ENCODE results near the gene TBC1D17.
"Not testable (repeated sequence)": the region's sequence is repeated elsewhere in the genome, so short reads cannot be mapped to it uniquely, and the experiment has no call there.

The TBC1D17 gene

GRCh38 chr19:49916839-49917733 is 39.6 kb downstream of the TBC1D17 start:
- no peak overlapping the region for H3K4me3 ChIP-seq (ENCODE audit: low read length)
- no peak overlapping the region for H3K27ac ChIP-seq (ENCODE audit: low read depth, low read length)
- no peaks in the 10 kb centered on the region for H3K4me1 ChIP-seq (ENCODE audit: control insufficient read depth, insufficient read depth, low read length)
- H3K9ac ChIP-seq (ENCODE audit: low read length), result no peak overlapping the region
- no peaks in the 10 kb centered on the region for H3K27me3 ChIP-seq (ENCODE audit: control insufficient read depth, insufficient read depth, low read length)
- peaks cover 15% of the 10 kb centered on the region for H3K36me3 ChIP-seq (ENCODE audit: control insufficient read depth, insufficient read depth, low read length)

GRCh38 chr19:49918089-49918488 is 40.6 kb downstream of the TBC1D17 start:
- peaks cover 18% of the 10 kb centered on the region for H3K36me3 ChIP-seq (ENCODE audit: control insufficient read depth, insufficient read depth, low read length)
- H3K27me3 ChIP-seq (ENCODE audit: control insufficient read depth, insufficient read depth, low read length), result no peaks in the 10 kb centered on the region
- no peak overlapping the region for H3K27ac ChIP-seq (ENCODE audit: low read depth, low read length)
- H3K4me1 ChIP-seq (ENCODE audit: control insufficient read depth, insufficient read depth, low read length), result no peaks in the 10 kb centered on the region
- H3K9ac ChIP-seq (ENCODE audit: low read length), result no peak overlapping the region
- no peak overlapping the region for H3K4me3 ChIP-seq (ENCODE audit: low read length)

DNA sequence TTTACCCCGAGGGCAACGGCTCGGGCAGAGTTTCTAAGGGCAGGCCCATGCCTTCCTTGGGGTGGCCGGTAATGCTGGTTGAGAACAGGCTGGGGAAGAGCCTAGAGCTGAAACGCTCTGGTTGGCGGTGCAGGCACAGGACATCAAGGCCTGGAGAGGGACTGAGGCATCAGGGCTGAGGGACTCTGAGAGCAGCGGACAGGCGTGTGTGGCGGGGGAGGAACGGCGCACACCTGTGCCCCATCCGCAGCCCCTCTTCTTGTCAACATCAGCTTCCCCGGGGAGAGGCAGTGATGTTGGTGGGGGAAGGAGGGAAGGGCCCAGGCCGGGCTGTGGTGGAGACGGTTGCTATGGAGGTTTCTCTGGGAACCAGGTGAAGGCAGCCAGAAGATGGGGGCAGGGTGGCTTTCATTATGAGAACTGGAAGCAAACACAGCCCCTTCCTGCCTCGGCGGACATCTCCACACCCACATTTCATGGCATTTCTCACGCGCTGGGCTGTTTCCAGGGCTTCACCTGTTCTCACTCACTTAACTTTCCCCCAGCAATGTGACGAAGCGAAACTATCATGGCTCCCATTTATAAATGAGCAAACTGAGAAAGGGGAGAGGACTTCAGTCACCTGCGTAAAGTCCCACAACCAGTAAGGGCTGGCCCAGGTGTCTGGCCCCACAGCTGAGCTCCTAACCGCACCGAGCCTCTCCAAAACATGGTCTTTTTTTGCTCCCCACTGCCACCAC is 43.3 kb downstream of the TBC1D17 start:
- no peaks in the 10 kb centered on the region for H3K27me3 ChIP-seq (ENCODE audit: control insufficient read depth, insufficient read depth, low read length)
- no peak overlapping the region for H3K9ac ChIP-seq (ENCODE audit: low read length)
- no peak overlapping the region for H3K27ac ChIP-seq (ENCODE audit: low read depth, low read length)
- peaks cover 19% of the 10 kb centered on the region for H3K36me3 ChIP-seq (ENCODE audit: control insufficient read depth, insufficient read depth, low read length)
- no peak overlapping the region for H3K4me3 ChIP-seq (ENCODE audit: low read length)
- H3K4me1 ChIP-seq (ENCODE audit: control insufficient read depth, insufficient read depth, low read length), result no peaks in the 10 kb centered on the region

DNA sequence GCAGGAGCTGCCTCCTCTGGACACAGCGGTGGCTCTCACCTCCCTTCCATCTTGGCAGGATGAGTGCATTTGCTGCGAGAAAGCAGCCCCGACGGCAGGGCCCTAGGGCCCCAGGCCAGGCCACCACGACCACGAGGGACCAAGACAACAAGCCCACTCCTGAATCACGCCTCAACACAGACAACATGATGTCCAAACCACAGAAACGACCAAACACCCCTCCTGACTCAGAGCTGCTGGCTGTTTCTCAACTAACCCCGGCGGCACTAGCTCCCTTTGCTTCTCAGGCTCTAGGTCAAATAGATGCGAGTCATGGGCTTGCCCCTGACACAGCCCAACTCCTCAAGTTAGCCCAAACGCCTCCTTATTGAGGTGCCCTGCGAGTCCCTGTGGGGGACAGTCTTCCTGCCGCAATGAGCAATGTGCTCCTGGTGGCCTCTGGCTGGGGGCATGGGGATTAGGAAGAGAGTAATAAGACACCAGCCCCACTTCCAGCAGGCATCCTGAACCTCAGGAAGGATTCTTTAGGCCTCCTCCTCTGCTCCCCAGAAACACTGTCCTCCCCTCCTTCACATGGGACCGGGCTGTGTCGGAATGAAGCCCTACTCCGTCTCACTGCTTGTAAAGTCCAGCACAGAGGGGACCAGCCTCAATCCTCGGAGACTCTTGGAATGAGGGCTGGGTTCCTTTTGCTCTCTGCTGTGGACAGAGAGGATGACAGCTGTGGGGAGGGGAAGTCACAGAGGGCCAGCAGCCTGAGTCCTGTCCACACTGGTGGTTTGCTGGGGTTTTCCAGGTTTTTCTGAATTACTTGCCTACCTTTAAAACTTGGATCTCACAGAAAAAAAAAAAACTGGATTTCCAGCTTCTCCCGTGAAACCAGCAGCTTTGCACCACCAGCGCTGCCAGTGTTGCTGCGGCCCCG is 44.6 kb downstream of the TBC1D17 start:
- H3K4me3 ChIP-seq (ENCODE audit: low read length), result no peak overlapping the region
- H3K27me3 ChIP-seq (ENCODE audit: control insufficient read depth, insufficient read depth, low read length), result no peaks in the 10 kb centered on the region
- no peak overlapping the region for H3K9ac ChIP-seq (ENCODE audit: low read length)
- H3K27ac ChIP-seq (ENCODE audit: low read depth, low read length), result no peak overlapping the region
- peaks cover 17% of the 10 kb centered on the region for H3K36me3 ChIP-seq (ENCODE audit: control insufficient read depth, insufficient read depth, low read length)
- no peaks in the 10 kb centered on the region for H3K4me1 ChIP-seq (ENCODE audit: control insufficient read depth, insufficient read depth, low read length)

- Histone ChIP-seq H3K4me3 (ENCODE audit: low read length) (no peak overlapping the region), H3K27ac (ENCODE audit: low read depth, low read length) (no peak overlapping the region), H3K4me1 (ENCODE audit: control insufficient read depth, insufficient read depth, low read length) (peaks cover 5% of the 10 kb centered on the region)
Observed at GRCh38 chr19:49923055-49924003, 45.8 kb downstream of the TBC1D17 start.

GRCh38 chr19:49924004-49924880 is 46.7 kb downstream of the TBC1D17 start:
- peaks cover 15% of the 10 kb centered on the region for H3K36me3 ChIP-seq (ENCODE audit: control insufficient read depth, insufficient read depth, low read length)
- H3K27me3 ChIP-seq (ENCODE audit: control insufficient read depth, insufficient read depth, low read length), result no peaks in the 10 kb centered on the region
- no peak overlapping the region for H3K9ac ChIP-seq (ENCODE audit: low read length)
- peaks cover 5% of the 10 kb centered on the region for H3K4me1 ChIP-seq (ENCODE audit: control insufficient read depth, insufficient read depth, low read length)
- H3K27ac ChIP-seq (ENCODE audit: low read depth, low read length), result no peak overlapping the region
- H3K4me3 ChIP-seq (ENCODE audit: low read length), result no peak overlapping the region

More at GRCh38 chr19:49923055-49924003, 45.8 kb downstream of the TBC1D17 start:
- peaks cover 15% of the 10 kb centered on the region for H3K36me3 ChIP-seq (ENCODE audit: control insufficient read depth, insufficient read depth, low read length)
- H3K9ac ChIP-seq (ENCODE audit: low read length), result no peak overlapping the region
- H3K27me3 ChIP-seq (ENCODE audit: control insufficient read depth, insufficient read depth, low read length), result no peaks in the 10 kb centered on the region

- H3K27ac ChIP-seq (ENCODE audit: low read depth, low read length); H3K27me3 ChIP-seq (ENCODE audit: control insufficient read depth, insufficient read depth, low read length); H3K4me3 ChIP-seq (ENCODE audit: low read length); H3K4me1 ChIP-seq (ENCODE audit: control insufficient read depth, insufficient read depth, low read length); H3K9ac ChIP-seq (ENCODE audit: low read length): not testable (repeated sequence)
- peaks cover 15% of the 10 kb centered on the region for H3K36me3 ChIP-seq (ENCODE audit: control insufficient read depth, insufficient read depth, low read length)
Observed at GRCh38 chr19:49924881-49925210, 47.3 kb downstream of the TBC1D17 start.

- H3K9ac ChIP-seq (ENCODE audit: low read length), result no peak overlapping the region
- H3K4me3 ChIP-seq (ENCODE audit: low read length), result no peak overlapping the region
- peaks cover 5% of the 10 kb centered on the region for H3K4me1 ChIP-seq (ENCODE audit: control insufficient read depth, insufficient read depth, low read length)
- H3K27me3 ChIP-seq (ENCODE audit: control insufficient read depth, insufficient read depth, low read length), result no peaks in the 10 kb centered on the region
- no peak overlapping the region for H3K27ac ChIP-seq (ENCODE audit: low read depth, low read length)
- H3K36me3 ChIP-seq (ENCODE audit: control insufficient read depth, insufficient read depth, low read length), result peaks cover 15% of the 10 kb centered on the region
Observed at GRCh38 chr19:49925486-49925885, 48.0 kb downstream of the TBC1D17 start.

- Histone ChIP-seq H3K36me3 (ENCODE audit: control insufficient read depth, insufficient read depth, low read length) (peaks cover 15% of the 10 kb centered on the region), H3K9ac (ENCODE audit: low read length) (no peak overlapping the region), H3K27me3 (ENCODE audit: control insufficient read depth, insufficient read depth, low read length) (no peaks in the 10 kb centered on the region), H3K4me1 (ENCODE audit: control insufficient read depth, insufficient read depth, low read length) (peaks cover 5% of the 10 kb centered on the region), H3K4me3 (ENCODE audit: low read length) (no peak overlapping the region), H3K27ac (ENCODE audit: low read depth, low read length) (no peak overlapping the region)
Observed at GRCh38 chr19:49926515-49926914, 49.0 kb downstream of the TBC1D17 start.

- no peak overlapping the region for H3K4me3 ChIP-seq (ENCODE audit: low read length)
Observed at GRCh38 chr19:49927526-49928264, 50.2 kb downstream of the TBC1D17 start.

More at GRCh38 chr19:49927526-49928264, 50.2 kb downstream of the TBC1D17 start:
- Histone ChIP-seq H3K4me1 (ENCODE audit: control insufficient read depth, insufficient read depth, low read length) (peaks cover 5% of the 10 kb centered on the region), H3K9ac (ENCODE audit: low read length) (no peak overlapping the region), H3K27ac (ENCODE audit: low read depth, low read length) (no peak overlapping the region), H3K36me3 (ENCODE audit: control insufficient read depth, insufficient read depth, low read length) (peaks cover 12% of the 10 kb centered on the region), H3K27me3 (ENCODE audit: control insufficient read depth, insufficient read depth, low read length) (no peaks in the 10 kb centered on the region)

Data from rectal smooth muscle tissue (tissue), 1 donor.